ENCODE measurements around the gene CCT6A.

GRCh38 chr7:56048245-56048644 is 3.3 kb upstream of the CCT6A start:
- TF ChIP-seq CTCF (IDR thresholded peaks at IDR 0.05), result no peak
- no peak for TF ChIP-seq EP300 (IDR thresholded peaks at IDR 0.05)

Data from tibial nerve (tissue), 4 donors.